Posterior vena cava (tissue), 2 donors: ENCODE data around the gene PLPPR5. TPM values are rescaled to one million over a fixed set of nuclear protein-coding genes. Genes with fewer than 3 reads are reported as not detected.

ENCODE experiments used
- DNase-seq: peaks from one replicate; pipeline ENCODE4 v3.0.0-alpha.2; 2020; ENCODE audit warnings: low spot score
- intact Hi-C, 2 donors: fragments of 100-400 bp; cut with DNase I; formaldehyde crosslinking; loops; one replicate each; pipeline versions ENCODE4 v1.14.1 to v1.14.2; 2022 to 2023
- total RNA-seq, 2 donors: library from RNA; stranded (reverse); fragmentation: NEBNext Ultra II Directional; extraction: Animal tissue kit (Norgen Biotek cat#: 25700); gene quantifications; one replicate each; pipeline ENCODE4 v1.2.1, GENCODE V29; 2021
- donor health status: DM: yes; HTN: yes; CAD: no.
- donor health status: DM: yes; HTN: yes; CAD: no.

Gene PLPPR5
- total RNA-seq, 2 donors from 2014 or later, result not detected

DNA sequence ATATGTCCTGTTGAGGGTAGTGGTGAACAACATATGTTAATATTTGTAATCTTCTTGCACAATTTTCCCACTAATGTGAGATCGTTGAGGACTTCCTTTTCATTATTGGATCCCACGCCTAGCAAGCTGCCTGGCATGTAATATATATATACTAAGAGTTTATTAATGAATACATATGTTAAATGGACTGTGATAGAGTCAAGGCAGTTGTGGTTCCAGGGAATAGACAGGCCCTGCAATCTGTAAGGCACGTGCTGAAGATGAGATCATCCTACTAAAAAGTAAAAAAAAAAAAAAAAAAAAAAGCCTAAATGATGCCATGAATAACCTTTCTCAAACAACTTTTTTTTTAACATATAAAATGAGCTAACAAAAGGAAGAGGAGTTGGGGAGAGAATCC is 28.9 kb downstream of the PLPPR5 start:
- no peak for DNase-seq
- intact Hi-C loops, result no loop called here

DNA sequence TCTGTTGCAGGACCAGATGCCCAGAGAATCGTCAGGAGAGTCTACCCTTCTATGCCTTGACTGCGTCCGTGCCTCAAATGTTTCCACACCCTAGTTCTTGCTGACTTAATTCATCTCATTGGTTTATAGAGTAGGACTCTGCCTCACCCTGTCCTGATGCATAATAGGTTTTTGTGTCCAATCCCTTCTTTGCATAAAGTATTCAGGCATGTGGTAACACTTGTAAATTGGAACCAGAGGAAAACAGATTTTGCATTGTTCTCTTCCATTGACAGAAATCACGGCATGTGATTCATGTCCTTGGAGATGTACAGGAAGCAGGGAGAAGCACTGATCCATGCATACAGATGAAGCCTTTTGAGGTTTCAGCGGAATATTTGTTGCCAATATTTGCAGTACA is 29.5 kb downstream of the PLPPR5 start:
- no peak for DNase-seq
- intact Hi-C loops, result no loop called here

- intact Hi-C loops, result no loop called here
- no peak for DNase-seq
Observed at GRCh38 chr1:98969798-98970490, 34.7 kb downstream of the PLPPR5 start.

DNA sequence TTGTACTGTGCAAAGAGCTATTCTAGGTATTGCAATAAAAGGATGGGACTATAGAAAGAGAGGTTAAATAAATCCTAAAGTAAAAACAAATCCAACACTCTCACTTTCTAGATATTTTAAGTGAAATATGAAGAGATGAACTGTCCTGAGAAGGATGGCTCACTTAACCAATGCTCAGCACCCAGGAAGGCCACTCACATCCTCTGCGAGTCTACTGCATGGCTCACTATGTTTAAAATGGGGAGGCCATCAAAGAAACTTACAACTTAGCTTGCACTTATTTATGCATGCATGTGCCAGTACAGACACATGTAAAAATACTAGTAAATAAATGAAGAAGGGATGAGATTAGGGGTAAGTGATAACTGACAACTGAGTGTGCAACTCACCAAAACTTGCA is 37.5 kb downstream of the PLPPR5 start:
- intact Hi-C loops, result no loop called here
- DNase-seq, result no peak

DNA sequence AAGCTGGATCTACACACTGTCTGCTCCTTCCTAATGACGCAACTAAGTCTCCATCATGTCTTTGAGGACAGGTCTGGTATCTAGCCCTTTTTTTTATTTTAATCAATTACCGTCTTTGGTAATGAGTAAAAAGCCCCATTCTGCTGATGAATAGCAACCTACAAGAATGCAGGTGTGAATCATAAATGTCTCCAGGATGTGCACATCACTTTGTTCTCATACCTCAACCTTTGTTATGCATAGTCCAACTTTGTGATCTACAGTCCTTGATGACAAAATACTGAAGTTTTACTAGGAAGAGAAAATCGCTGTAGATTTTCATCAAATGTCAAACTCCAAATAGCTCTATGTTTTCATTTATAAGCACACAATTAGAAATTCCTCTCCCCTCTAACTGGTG is 39.3 kb downstream of the PLPPR5 start:
- intact Hi-C loops, result no loop called here

DNA sequence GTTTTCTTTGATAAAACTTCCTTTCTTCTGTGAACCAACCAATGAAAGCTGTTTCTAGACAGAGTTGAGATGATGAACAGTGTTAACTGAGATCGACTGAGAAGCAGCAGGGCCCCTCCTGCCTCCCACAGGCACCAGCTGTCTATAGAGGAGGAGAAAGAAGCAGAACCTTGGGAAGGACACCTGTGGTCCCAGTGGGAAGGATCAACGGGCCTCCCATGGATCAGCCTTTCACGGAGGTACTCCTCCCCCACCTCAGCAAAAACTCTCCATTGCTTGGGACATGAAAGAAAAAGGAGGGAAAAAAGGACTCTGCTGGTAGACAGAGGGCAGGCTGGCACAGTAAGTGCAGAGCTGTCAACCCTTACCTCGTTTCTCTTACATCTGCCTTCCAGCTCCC is 40.5 kb downstream of the PLPPR5 start:
- intact Hi-C loops, result no loop called here
- DNase-seq, result no peak

More for the DNA sequence above, 39.3 kb downstream of the PLPPR5 start:
- no peak for DNase-seq

DNA sequence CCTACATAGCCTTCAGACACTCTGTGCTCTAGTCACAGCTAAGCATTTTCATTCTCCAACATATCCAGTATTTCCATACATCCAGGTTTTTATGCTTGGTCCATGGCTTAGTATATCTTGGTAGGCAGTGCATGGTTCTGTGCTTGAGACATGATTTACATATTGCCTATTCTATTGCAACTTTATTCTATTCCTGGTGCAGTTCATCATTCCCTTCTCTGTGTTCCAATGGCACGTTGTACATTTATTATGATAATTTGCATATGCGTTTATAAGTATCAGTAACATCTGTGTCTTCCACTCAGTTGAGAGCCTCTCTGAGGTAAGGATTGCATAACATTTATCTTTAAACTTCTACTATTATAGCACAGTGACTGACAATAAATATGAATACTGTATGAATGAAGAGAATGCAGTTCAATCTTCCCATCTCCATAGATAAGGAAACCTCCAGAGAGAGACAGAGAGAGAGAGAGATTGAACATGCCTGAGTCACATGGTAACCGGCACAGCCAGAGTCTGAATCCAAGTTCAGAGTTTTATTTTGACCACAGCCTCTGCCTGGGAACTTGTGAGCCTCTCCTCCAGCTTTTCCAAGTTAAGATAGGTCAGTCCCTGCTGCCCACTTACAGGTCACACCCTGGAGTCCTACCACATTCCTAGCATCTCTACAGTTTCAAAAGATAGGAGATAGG is 41.5 kb downstream of the PLPPR5 start:
- DNase-seq, result no peak
- intact Hi-C loops, result no loop called here

GRCh38 chr1:98962156-98962555 is 42.5 kb downstream of the PLPPR5 start:
- DNase-seq, result no peak
- intact Hi-C loops, result no loop called here

DNA sequence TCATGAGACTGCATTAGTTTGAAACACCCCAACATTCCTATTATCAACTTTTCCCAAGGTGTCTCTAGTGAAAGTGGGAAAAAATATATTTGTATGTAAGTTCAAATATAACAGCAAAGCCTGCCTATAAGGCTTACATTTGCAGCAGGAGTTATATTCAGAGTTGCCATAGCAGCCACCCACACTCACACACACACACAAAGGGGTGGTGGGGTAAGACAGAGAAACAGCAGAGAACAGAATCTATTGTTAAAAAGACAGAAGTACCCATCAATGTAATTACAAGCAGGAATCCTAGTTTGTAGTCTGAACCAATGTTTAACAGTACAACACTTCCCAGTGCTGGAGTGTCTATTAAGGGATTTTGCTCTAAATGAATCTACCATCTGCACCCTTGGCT is 55.0 kb downstream of the PLPPR5 start:
- intact Hi-C loops, result no loop called here
- DNase-seq, result no peak

DNA sequence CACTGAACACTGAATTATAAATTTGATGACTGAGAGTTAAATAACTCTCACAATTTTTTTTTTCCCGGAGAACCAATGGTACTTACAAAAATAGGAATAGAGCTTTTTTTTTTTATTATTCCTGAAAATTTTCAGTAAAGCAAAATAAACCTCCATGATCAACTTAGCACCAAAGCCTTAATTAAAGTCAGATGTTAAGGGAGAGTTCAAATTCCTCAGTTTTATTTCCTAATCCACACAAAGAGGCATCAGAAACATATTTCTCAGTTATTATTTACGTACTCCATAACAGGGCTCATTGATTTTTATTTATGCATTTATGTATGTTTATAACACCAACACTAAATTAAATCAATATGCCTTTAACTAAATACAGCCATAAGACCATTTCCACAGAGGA is 55.5 kb downstream of the PLPPR5 start:
- DNase-seq, result no peak
- intact Hi-C loops, result no loop called here

- no peak for DNase-seq
- intact Hi-C loops, result no loop called here
Observed at GRCh38 chr1:98947071-98947470, 57.6 kb downstream of the PLPPR5 start.

DNA sequence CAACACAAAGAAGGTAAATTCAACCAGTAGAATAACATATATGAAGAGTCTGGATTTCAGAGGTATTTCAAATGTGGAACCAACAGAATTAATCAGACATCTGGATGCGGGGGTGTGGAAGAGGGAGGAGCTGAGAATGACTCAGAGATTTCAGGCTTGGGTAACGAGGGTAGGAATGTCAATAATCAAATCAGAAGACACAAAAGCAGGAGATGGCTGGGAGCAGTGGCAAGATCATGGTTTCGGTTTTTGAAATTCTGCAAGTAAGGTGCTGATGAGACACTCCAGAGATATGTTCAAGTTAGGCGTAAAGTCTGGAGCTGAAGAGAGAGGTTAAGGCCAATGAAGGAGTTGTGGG is 64.0 kb downstream of the PLPPR5 start:
- intact Hi-C loops, result no loop called here
- no peak for DNase-seq

DNA sequence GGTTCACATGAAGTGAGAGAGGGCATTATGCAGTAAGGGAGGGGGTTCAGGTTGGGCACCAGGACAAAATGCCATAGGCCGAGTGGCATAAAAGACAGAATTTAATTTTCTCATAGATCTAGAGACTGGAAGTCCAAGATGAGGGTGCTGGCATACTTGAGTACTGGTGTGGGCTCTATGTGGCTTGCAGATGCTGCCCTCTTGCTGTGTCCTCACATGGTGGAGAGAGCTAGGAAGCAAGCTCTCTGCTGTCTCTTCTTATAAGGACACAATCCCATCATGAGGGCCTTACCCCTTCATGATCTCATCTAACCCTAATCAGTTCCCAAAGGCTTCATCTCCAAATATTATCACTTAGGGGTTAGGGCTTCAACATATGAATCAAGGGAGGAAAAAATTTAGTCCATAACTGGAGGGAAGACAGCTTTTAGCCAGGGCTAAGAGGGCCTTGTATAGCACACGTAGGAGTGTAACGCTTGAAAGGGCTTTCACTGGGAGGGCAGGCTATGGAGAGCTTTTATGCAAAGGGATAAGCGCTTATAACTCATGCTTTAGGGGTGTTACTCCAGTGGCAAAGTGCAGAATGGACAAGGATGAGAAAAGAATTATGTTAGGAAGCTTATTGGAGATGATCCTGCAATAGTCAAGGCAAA is 64.5 kb downstream of the PLPPR5 start:
- DNase-seq, result no peak

GRCh38 chr1:98939471-98939870 is 65.2 kb downstream of the PLPPR5 start:
- DNase-seq, result no peak
- intact Hi-C loops, result no loop called here

More for the DNA sequence above, 64.5 kb downstream of the PLPPR5 start:
- intact Hi-C loops, result no loop called here

DNA sequence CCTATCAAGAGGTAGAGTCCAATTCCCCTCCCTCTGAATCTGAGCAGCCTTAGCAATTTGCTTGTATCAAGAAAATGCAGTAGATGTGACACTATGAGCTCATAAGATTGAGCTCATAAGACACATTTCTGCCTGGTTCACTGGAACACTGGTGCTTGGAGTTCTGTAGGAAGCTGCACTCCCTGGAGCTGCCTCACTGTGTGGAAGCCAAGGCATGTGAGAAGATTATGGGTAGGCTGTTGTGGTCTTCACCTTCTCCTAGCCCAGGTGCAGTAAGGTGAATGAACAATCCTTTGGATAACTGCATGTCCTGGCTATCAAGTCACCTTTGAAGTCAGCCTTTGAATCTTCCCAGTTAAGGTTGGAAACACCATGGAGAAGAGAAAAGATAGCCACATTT is 67.3 kb downstream of the PLPPR5 start:
- intact Hi-C loops, result no loop called here
- DNase-seq, result no peak

- intact Hi-C loops, result no loop called here
- no peak for DNase-seq
Observed at GRCh38 chr1:98932184-98932583, 72.5 kb downstream of the PLPPR5 start.

GRCh38 chr1:98931128-98931835 is 73.4 kb downstream of the PLPPR5 start:
- no peak for DNase-seq
- intact Hi-C loops, result no loop called here

DNA sequence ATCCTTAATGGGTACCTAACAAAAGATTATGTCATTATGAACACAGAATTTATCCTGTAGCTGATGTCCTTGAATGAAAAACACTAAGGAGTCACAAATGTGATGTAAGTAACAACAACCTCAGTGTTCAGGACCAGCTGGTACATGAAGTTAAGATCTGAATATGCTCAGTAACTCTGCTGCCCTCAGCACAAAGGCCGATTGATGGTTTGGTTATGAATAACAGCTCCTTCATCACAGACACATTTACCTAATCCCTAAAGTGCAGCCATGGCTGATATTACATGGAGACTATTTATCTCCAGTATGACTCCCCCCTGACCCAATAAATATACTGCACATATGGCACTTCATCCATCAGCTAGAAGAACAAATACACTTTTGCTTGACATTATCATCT is 75.2 kb downstream of the PLPPR5 start:
- intact Hi-C loops, result no loop called here
- DNase-seq, result no peak

DNA sequence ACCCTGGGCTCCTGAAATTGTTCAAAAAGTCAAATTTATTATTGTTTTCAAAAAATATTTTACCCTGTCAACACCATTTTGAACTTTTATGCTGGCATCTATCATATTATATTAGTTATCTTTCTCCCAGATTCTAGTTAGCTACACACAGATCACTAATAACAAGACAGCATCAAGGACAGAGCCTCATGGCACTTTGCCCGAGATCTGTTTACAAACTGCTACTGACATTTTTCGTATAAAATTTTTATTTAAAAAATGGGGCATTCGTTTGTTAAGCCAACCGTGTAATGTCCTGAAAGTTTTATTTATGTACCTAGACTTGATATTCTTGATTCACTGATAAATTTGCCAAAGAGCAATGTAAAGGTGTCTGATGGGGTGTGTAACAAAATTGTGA is 78.1 kb downstream of the PLPPR5 start:
- intact Hi-C loops, result no loop called here
- DNase-seq, result no peak

- DNase-seq, result no peak
- intact Hi-C loops, result no loop called here
Observed at GRCh38 chr1:98924977-98925376, 79.7 kb downstream of the PLPPR5 start.
